Measurements from ENCODE around the gene LRP2. TPM values are rescaled to one million over a fixed set of nuclear protein-coding genes. Genes with fewer than 3 reads are reported as not detected.

Gene LRP2
- total and polyA plus RNA-seq, 4 experiments from 2014 or later = not detected

DNA sequence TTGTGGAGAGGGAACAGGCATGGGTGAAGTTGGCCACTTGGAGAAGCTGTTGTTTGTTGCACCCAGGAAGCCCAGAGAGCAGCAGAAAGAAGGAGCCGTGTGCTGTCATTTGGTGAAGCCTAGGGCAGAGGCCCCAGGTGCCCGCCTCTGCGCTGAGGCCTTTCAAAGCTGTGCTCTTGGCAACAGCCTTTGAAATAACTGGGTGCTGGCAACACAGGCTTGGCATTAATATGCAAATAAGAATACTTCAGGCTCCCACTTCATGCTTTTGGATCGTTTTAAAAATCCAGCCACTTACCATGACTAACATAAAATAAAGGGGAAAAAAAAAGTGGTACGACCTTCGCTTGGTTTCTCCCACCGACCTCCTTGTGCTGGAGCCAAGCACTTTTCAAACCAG, 251.9 kb downstream of the LRP2 start:
- no peaks in the 10 kb centered on the region for H3K27me3 ChIP-seq (ENCODE audit: insufficient read depth, low read length)
- H3K4me3 ChIP-seq (ENCODE audit: low read length in 2 of 2) = no peak overlapping the region
- no peaks in the 10 kb centered on the region for H3K9me3 ChIP-seq (ENCODE audit: control insufficient read depth in 1 of 2, low read length in 2 of 2)
- Mint-ChIP-seq H3K4me1 (peaks cover 37 to 46% (median 40%) of the 10 kb centered on the region in 4 donors), H3K27me3 (peaks cover 0 to 2% of the 10 kb centered on the region in 2 donors), H3K27ac (no peak overlapping the region), H3K36me3 (no peaks in the 10 kb centered on the region), H3K9me3 (no peaks in the 10 kb centered on the region), H3K4me3 (no peak overlapping the region)
- H3K36me3 ChIP-seq (ENCODE audit: insufficient read depth, low read length) = no peaks in the 10 kb centered on the region
- H3K4me1 ChIP-seq (ENCODE audit: insufficient read depth, low read length) = peaks cover 48% of the 10 kb centered on the region
- ChIA-PET POLR2A (ENCODE audit: partially characterized antibody) (interaction anchor here (0.6 to 3.8 kb wide), 3 partner anchors 16 to 147 kb away, joined by 3 to 14 read pairs (median 5); no protein-coding TSS in a partner anchor), CTCF (ENCODE audit: partially characterized antibody) (interaction anchor here (0.7 to 18.6 kb wide), 24 partner anchors 9 to 663 kb away, joined by 3 to 423 read pairs (median 11); no protein-coding TSS in a partner anchor)
- intact Hi-C loops (cut with micrococcal nuclease) = no loop called here
- no peak for DNase-seq
- H3K27ac ChIP-seq (ENCODE audit: low read depth, low read length) = no peak overlapping the region

- Mint-ChIP-seq H3K9me3 (no peaks in the 10 kb centered on the region), H3K27me3 (peaks cover 0 to 2% of the 10 kb centered on the region in 2 donors), H3K4me3 (peak overlapping the region in 4 of 8 donors; percentile 45 to 55 (median 48)), H3K27ac (peak overlapping the region in 3 of 7 donors; percentile 1 to 64 (median 16)), H3K4me1 (peaks cover 41 to 52% (median 47%) of the 10 kb centered on the region in 4 donors), H3K36me3 (no peaks in the 10 kb centered on the region)
- Histone ChIP-seq H3K27ac (ENCODE audit: low read depth, low read length) (no peak overlapping the region), H3K4me3 (ENCODE audit: low read length in 2 of 2) (no peak overlapping the region), H3K4me1 (ENCODE audit: insufficient read depth, low read length) (peaks cover 54% of the 10 kb centered on the region), H3K27me3 (ENCODE audit: insufficient read depth, low read length) (no peaks in the 10 kb centered on the region), H3K36me3 (ENCODE audit: insufficient read depth, low read length) (no peaks in the 10 kb centered on the region), H3K9me3 (ENCODE audit: control insufficient read depth in 1 of 2, low read length in 2 of 2) (no peaks in the 10 kb centered on the region)
- intact Hi-C loops (cut with micrococcal nuclease) = loop anchor here (1.0 to 5.0 kb wide), 4 partner anchors 23 to 253 kb away; partner anchors contain the start of genes LRP2 and SPC25
- CTCF ChIA-PET (ENCODE audit: partially characterized antibody) = interaction anchor here (0.6 to 18.6 kb wide), 35 partner anchors 8 to 865 kb away, joined by 3 to 423 read pairs (median 6); no protein-coding TSS in a partner anchor
- peak; percentile 59 to 72 (median 69) for DNase-seq
- POLR2A ChIA-PET (ENCODE audit: partially characterized antibody) = interaction anchor here (0.6 to 3.8 kb wide), 5 partner anchors 16 to 148 kb away, joined by 3 to 14 read pairs (median 5); no protein-coding TSS in a partner anchor
These were observed 252.6 kb downstream of the LRP2 start for GRCh38 chr2:169109502-169110409.

- Mint-ChIP-seq H3K4me3 (peak overlapping the region in 4 of 8 donors; percentile 62 to 73 (median 66)), H3K9me3 (no peaks in the 10 kb centered on the region), H3K36me3 (no peaks in the 10 kb centered on the region), H3K4me1 (peaks cover 47 to 64% (median 58%) of the 10 kb centered on the region in 4 donors), H3K27ac (peak overlapping the region in 6 of 7 donors; percentile 13 to 85 (median 80)), H3K27me3 (peaks cover 0 to 2% of the 10 kb centered on the region in 2 donors)
- H3K36me3 ChIP-seq (ENCODE audit: insufficient read depth, low read length) = no peaks in the 10 kb centered on the region
- no peak overlapping the region for H3K4me3 ChIP-seq (ENCODE audit: low read length in 2 of 2)
- H3K27me3 ChIP-seq (ENCODE audit: insufficient read depth, low read length) = no peaks in the 10 kb centered on the region
- ChIA-PET CTCF (ENCODE audit: partially characterized antibody) (interaction anchor here (0.8 to 18.6 kb wide), 24 partner anchors 10 to 660 kb away, joined by 3 to 423 read pairs (median 10); no protein-coding TSS in a partner anchor), POLR2A (ENCODE audit: partially characterized antibody) (interaction anchor here (0.6 to 3.8 kb wide), 7 partner anchors 12 to 146 kb away, joined by 3 to 14 read pairs (median 9); no protein-coding TSS in a partner anchor)
- intact Hi-C loops (cut with micrococcal nuclease) = loop anchor here (5.0 kb wide), 2 partner anchors 216 to 254 kb away; partner anchors contain the start of genes LRP2 and SPC25
- no peak for DNase-seq
- no peaks in the 10 kb centered on the region for H3K9me3 ChIP-seq (ENCODE audit: control insufficient read depth in 1 of 2, low read length in 2 of 2)
- H3K27ac ChIP-seq (ENCODE audit: low read depth, low read length) = peak overlapping the region; percentile 8
- peaks cover 62% of the 10 kb centered on the region for H3K4me1 ChIP-seq (ENCODE audit: insufficient read depth, low read length)
These were observed 254.0 kb downstream of the LRP2 start for GRCh38 chr2:169108099-169108884.

DNA sequence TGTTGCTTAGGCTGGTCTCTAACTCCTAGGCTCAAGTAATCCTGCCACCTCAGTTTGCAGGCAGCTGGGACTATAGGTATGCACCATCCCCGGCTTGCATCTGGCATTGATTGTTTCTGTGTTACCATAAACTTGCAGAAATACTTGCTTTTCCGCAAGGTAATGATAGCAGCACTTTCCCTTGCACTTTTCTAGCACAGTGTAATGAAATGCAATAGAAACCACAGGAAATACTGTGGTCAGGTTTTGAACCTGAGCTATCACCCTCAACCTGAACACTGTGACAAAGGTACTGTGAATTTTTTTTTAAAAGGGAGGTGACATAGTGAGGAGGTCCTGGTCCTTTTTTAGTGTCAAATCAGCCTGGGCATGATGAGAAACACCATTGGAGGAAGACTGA, 254.7 kb downstream of the LRP2 start:
- peaks cover 62% of the 10 kb centered on the region for H3K4me1 ChIP-seq (ENCODE audit: insufficient read depth, low read length)
- POLR2A ChIA-PET (ENCODE audit: partially characterized antibody) = interaction anchor here (0.5 to 3.8 kb wide), 7 partner anchors 12 to 145 kb away, joined by 3 to 14 read pairs (median 9); no protein-coding TSS in a partner anchor
- intact Hi-C loops (cut with micrococcal nuclease) = loop anchor here (1.0 to 5.0 kb wide), 3 partner anchors 143 to 255 kb away; partner anchors contain the start of genes LRP2 and SPC25
- DNase-seq = peak; percentile 67 to 77 (median 75)
- Mint-ChIP-seq H3K27me3 (peaks cover 0 to 2% of the 10 kb centered on the region in 2 donors), H3K4me3 (peak overlapping the region; percentile 11 to 73 (median 64)), H3K36me3 (no peaks in the 10 kb centered on the region), H3K27ac (peak overlapping the region in 6 of 7 donors; percentile 13 to 85 (median 80)), H3K4me1 (peaks cover 47 to 67% (median 60%) of the 10 kb centered on the region in 4 donors), H3K9me3 (no peaks in the 10 kb centered on the region)
- H3K36me3 ChIP-seq (ENCODE audit: insufficient read depth, low read length) = no peaks in the 10 kb centered on the region
- no peaks in the 10 kb centered on the region for H3K27me3 ChIP-seq (ENCODE audit: insufficient read depth, low read length)
- H3K27ac ChIP-seq (ENCODE audit: low read depth, low read length) = peak overlapping the region; percentile 8
- no peak overlapping the region for H3K4me3 ChIP-seq (ENCODE audit: low read length in 2 of 2)
- CTCF ChIA-PET (ENCODE audit: partially characterized antibody) = interaction anchor here (0.8 to 18.6 kb wide), 14 partner anchors 10 to 168 kb away, joined by 3 to 423 read pairs (median 18); no protein-coding TSS in a partner anchor
- H3K9me3 ChIP-seq (ENCODE audit: control insufficient read depth in 1 of 2, low read length in 2 of 2) = no peaks in the 10 kb centered on the region

GRCh38 chr2:169106563-169107545, 255.5 kb downstream of the LRP2 start:
- H3K9me3 ChIP-seq (ENCODE audit: control insufficient read depth in 1 of 2, low read length in 2 of 2) = no peaks in the 10 kb centered on the region
- H3K27me3 ChIP-seq (ENCODE audit: insufficient read depth, low read length) = no peaks in the 10 kb centered on the region
- H3K27ac ChIP-seq (ENCODE audit: low read depth, low read length) = peak overlapping the region; percentile 6
- peaks cover 62% of the 10 kb centered on the region for H3K4me1 ChIP-seq (ENCODE audit: insufficient read depth, low read length)
- intact Hi-C loops (cut with micrococcal nuclease) = loop anchor here (1.0 to 5.0 kb wide), 3 partner anchors 143 to 255 kb away; partner anchors contain the start of genes LRP2 and SPC25
- H3K4me3 ChIP-seq (ENCODE audit: low read length in 2 of 2) = no peak overlapping the region
- Mint-ChIP-seq H3K4me1 (peaks cover 47 to 68% (median 60%) of the 10 kb centered on the region in 4 donors), H3K4me3 (peak overlapping the region in 6 of 8 donors; percentile 13 to 68 (median 46)), H3K27me3 (peaks cover 0 to 2% of the 10 kb centered on the region in 2 donors), H3K9me3 (no peaks in the 10 kb centered on the region), H3K27ac (peak overlapping the region in 6 of 7 donors; percentile 17 to 84 (median 62)), H3K36me3 (no peaks in the 10 kb centered on the region)
- CTCF ChIA-PET (ENCODE audit: partially characterized antibody) = interaction anchor here (1.0 to 18.6 kb wide), 11 partner anchors 9 to 167 kb away, joined by 3 to 423 read pairs (median 19); no protein-coding TSS in a partner anchor
- peak in 2 of 5 donors; percentile 8 to 10 for DNase-seq
- no peaks in the 10 kb centered on the region for H3K36me3 ChIP-seq (ENCODE audit: insufficient read depth, low read length)
- POLR2A ChIA-PET (ENCODE audit: partially characterized antibody) = interaction anchor here (0.5 to 3.8 kb wide), 7 partner anchors 11 to 142 kb away, joined by 3 to 14 read pairs (median 9); no protein-coding TSS in a partner anchor
